Fibroblast of lung (primary cell): Measurements from ENCODE around the gene KRT85. TPM values are rescaled to one million over a fixed set of nuclear protein-coding genes. Genes with fewer than 3 reads are reported as not detected.

Experiments used
- DNase-seq, 2 donors: peaks; one replicate each; pipeline versions ENCODE4 v3.0.0 to v3.0.0-alpha.2; 2010; ENCODE audit warnings: low read depth in 2 of 2
- H2AFZ ChIP-seq: 2 replicates; pipeline ENCODE4 v1.5.1; 2012; ENCODE audit warnings: low read length, control low read depth, inconsistent platforms
- H3K27ac ChIP-seq: 2 replicates; pipeline ENCODE4 v1.5.1; 2011; ENCODE audit warnings: low read length, control low read depth; ENCODE audit not compliant: insufficient read depth
- H3K27me3 ChIP-seq: 2 replicates; pipeline ENCODE4 v1.5.1; 2011; ENCODE audit warnings: mild to moderate bottlenecking, low read length; ENCODE audit not compliant: control insufficient read depth, insufficient read depth
- H3K36me3 ChIP-seq: 2 replicates; pipeline ENCODE4 v1.5.1; 2011; ENCODE audit warnings: low read length; ENCODE audit not compliant: control insufficient read depth, insufficient read depth
- H3K4me1 ChIP-seq: 2 replicates; pipeline ENCODE4 v1.5.1; 2011; ENCODE audit warnings: low read length; ENCODE audit not compliant: control insufficient read depth, insufficient read depth; ENCODE audit errors: extremely low read depth
- H3K4me2 ChIP-seq: 2 replicates; pipeline ENCODE4 v1.5.1; 2011; ENCODE audit warnings: low read length, control low read depth; ENCODE audit not compliant: insufficient read depth; ENCODE audit errors: extremely low read depth
- H3K4me3 ChIP-seq, 4 experiments: fragments of 200-600 bp in 1 of 4; sonication (generic) in 1 of 4; replicated peaks in 1 of 4; 2 replicates each; pipeline ENCODE4 v1.5.1; 2011 to 2016; ENCODE audit warnings: low read length in 4 of 4, low read depth in 3 of 4, mild to moderate bottlenecking in 3 of 4, control low read depth in 2 of 4, inconsistent platforms in 1 of 4, mixed read lengths in 1 of 4; ENCODE audit not compliant: insufficient read depth in 1 of 4; ENCODE audit errors: control extremely low read depth in 1 of 4
- H3K79me2 ChIP-seq: 2 replicates; pipeline ENCODE4 v1.5.1; 2012; ENCODE audit warnings: mild to moderate bottlenecking, low read length, inconsistent platforms; ENCODE audit not compliant: control insufficient read depth, insufficient read depth
- H3K9ac ChIP-seq: 2 replicates; pipeline ENCODE4 v1.5.1; 2011; ENCODE audit warnings: mild to moderate bottlenecking, low read length, control low read depth; ENCODE audit not compliant: insufficient read depth
- H3K9me3 ChIP-seq: 2 replicates; pipeline ENCODE4 v1.5.1; 2012; ENCODE audit warnings: low read depth, low read length; ENCODE audit not compliant: control insufficient read depth, insufficient read depth
- H4K20me1 ChIP-seq: 2 replicates; pipeline ENCODE4 v1.5.1; 2011; ENCODE audit warnings: low read length; ENCODE audit not compliant: control insufficient read depth, insufficient read depth; ENCODE audit errors: extremely low read depth
- EZH2 ChIP-seq: IDR thresholded peaks from 2 replicates; pipeline ENCODE4 v1.5.1; 2012; ENCODE audit warnings: low read length, control low read depth, mild to moderate bottlenecking; ENCODE audit errors: missing control alignments
- polyA plus RNA-seq, 2 donors: library from polyadenylated mRNA; depleted of rRNA in 1 of 2; stranded (reverse) in 1 of 2; unstranded in 1 of 2; fragments of >200 nt; gene quantifications; 2 replicates each; pipeline ENCODE4 v1.2.1, GENCODE V29; 2011 to 2012; ENCODE audit warnings: missing spikeins in 1 of 2
- total RNA-seq: library from RNA; depleted of rRNA; stranded (reverse); fragments of >200 nt; gene quantifications from 2 replicates; pipeline ENCODE4 v1.2.1, GENCODE V29; 2014
- TF ChIP-seq, protein P1 (sequence below), 2 donors: IDR thresholded peaks in 1 of 2; conservative IDR thresholded peaks in 1 of 2; 1 replicate in 1 of 2; 2 replicates in 1 of 2; pipeline ENCODE4 v1.5.1; 2011 to 2012; ENCODE audit warnings: low read length in 2 of 2, control low read depth in 1 of 2, inconsistent platforms in 1 of 2, low read depth in 1 of 2, mild to moderate bottlenecking in 1 of 2

The KRT85 gene
- total and polyA plus RNA-seq, 2 donors (not counting 1 experiment from before 2014, with no cell fraction given) = not detected

DNA sequence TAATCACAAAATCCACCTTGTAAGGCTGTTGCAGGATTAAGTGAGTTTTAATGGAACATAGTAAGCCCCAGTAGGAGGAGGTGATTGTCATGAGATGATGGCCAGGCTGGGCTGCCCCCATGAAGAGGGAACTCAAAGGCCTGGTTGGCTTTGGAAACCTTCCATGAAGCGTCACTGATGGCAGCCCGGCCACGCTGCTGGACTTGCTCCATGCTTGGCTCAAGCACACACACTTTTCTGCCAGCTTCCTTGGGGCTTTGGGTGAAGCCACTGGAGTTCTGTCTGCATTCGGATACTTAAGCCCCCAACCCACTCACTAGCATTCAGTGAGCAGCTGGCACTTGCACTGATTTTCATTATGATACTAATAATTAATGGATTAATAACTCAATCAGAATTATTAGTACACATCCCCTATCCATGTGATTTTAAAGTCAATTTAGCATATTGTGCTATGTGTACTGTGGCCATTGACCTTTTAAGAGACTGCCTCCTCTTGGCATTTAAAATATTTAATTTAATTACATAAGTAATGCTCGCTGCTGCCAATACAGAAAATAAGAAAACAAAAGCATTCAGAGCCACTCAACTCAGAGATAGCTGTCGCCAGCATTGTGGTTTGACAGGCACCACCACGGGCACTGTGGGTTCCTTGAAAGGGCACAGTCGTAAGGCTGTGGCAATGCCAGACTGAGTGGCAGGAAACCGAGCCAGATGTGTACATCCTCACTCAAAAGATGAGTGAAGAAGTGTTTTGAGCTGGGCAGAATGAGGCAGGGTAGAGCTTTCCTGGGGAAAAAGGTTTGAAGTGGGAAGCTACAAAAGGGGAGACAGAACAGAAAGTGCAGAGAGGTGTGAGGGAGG, 15.9 kb downstream of the KRT85 start:
- Histone ChIP-seq H3K9me3 (no peaks in the 10 kb centered on the region), H3K9ac (no peak overlapping the region), H3K4me1 (no peaks in the 10 kb centered on the region), H2AFZ (no peak overlapping the region), H3K4me3 (no peak overlapping the region), H3K27me3 (peaks cover 12% of the 10 kb centered on the region), H4K20me1 (no peaks in the 10 kb centered on the region), H3K4me2 (no peak overlapping the region), H3K27ac (no peak overlapping the region), H3K79me2 (no peaks in the 10 kb centered on the region), H3K36me3 (no peaks in the 10 kb centered on the region)
- DNase-seq = no peak
- TF ChIP-seq, protein P1, sequence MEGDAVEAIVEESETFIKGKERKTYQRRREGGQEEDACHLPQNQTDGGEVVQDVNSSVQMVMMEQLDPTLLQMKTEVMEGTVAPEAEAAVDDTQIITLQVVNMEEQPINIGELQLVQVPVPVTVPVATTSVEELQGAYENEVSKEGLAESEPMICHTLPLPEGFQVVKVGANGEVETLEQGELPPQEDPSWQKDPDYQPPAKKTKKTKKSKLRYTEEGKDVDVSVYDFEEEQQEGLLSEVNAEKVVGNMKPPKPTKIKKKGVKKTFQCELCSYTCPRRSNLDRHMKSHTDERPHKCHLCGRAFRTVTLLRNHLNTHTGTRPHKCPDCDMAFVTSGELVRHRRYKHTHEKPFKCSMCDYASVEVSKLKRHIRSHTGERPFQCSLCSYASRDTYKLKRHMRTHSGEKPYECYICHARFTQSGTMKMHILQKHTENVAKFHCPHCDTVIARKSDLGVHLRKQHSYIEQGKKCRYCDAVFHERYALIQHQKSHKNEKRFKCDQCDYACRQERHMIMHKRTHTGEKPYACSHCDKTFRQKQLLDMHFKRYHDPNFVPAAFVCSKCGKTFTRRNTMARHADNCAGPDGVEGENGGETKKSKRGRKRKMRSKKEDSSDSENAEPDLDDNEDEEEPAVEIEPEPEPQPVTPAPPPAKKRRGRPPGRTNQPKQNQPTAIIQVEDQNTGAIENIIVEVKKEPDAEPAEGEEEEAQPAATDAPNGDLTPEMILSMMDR (conservative IDR thresholded peaks at IDR 0.05 in 1 of 2, IDR thresholded peaks at IDR 0.05 in 1 of 2; ENCODE audit: low read depth in 1 of 2, low read length in 2 of 2) = no peak
- no peak for TF ChIP-seq EZH2

DNA sequence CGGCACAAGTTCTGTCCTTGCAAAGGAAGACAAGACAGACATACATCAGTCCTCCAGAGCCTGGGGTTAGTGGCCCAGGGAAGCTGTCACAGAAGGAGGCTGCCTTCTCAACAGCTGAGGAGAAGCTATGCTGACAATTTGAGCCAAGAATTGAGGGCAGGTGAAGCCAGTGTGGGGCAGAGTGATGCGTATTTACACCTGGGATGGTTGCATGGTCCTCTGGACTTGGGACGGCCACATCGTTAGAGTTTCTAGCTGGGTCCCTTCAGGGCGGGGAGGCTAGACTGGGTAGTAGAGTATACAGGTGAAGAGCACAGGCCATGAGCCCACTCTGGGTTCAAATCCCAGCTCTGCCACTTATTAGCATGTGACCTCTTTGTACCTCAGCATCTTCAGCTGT, 16.5 kb downstream of the KRT85 start:
- Histone ChIP-seq H3K27me3 (peaks cover 12% of the 10 kb centered on the region), H3K4me1 (no peaks in the 10 kb centered on the region), H2AFZ (no peak overlapping the region), H3K4me2 (no peak overlapping the region), H4K20me1 (no peaks in the 10 kb centered on the region), H3K36me3 (no peaks in the 10 kb centered on the region), H3K9ac (no peak overlapping the region), H3K27ac (no peak overlapping the region), H3K79me2 (no peaks in the 10 kb centered on the region), H3K4me3 (no peak overlapping the region), H3K9me3 (no peaks in the 10 kb centered on the region)
- no peak for DNase-seq
- TF ChIP-seq EZH2 = no peak
- TF ChIP-seq, protein P1 (conservative IDR thresholded peaks at IDR 0.05 in 1 of 2, IDR thresholded peaks at IDR 0.05 in 1 of 2; ENCODE audit: low read depth in 1 of 2, low read length in 2 of 2) = no peak

DNA sequence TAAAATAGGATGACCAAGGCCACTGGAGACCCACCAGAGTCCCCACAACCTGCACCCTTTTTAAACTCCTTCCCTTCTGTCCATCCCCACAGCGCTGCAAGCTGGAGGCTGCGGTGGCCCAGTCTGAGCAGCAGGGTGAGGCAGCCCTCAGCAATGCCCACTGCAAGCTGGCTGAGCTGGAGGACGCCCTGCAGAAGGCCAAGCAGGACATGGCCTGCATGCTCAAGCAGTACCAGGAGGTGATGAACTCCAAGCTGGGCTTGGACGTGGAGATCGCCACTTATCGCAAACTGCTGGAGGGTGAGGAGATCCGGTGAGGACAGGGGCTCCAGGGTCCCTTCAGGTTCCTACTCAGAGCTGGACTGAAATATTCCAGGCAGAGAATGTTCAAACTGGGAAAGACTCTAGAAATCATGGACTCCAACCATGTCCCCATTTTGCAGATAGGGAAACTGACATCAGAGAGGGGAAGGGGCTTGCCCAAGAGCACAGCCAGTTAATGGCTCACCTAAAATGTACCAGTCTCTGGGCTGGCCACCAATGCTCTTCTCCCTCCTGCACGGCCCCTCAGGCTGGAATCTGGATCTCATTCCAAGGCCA, 17.2 kb downstream of the KRT85 start:
- Histone ChIP-seq H3K27ac (no peak overlapping the region), H3K4me1 (no peaks in the 10 kb centered on the region), H3K79me2 (no peaks in the 10 kb centered on the region), H3K4me3 (no peak overlapping the region), H3K27me3 (peaks cover 12% of the 10 kb centered on the region), H3K36me3 (no peaks in the 10 kb centered on the region), H3K4me2 (no peak overlapping the region), H3K9me3 (no peaks in the 10 kb centered on the region), H4K20me1 (no peaks in the 10 kb centered on the region), H2AFZ (no peak overlapping the region), H3K9ac (no peak overlapping the region)
- TF ChIP-seq EZH2 = no peak
- TF ChIP-seq, protein P1 (conservative IDR thresholded peaks at IDR 0.05 in 1 of 2, IDR thresholded peaks at IDR 0.05 in 1 of 2; ENCODE audit: low read depth in 1 of 2, low read length in 2 of 2) = no peak
- no peak for DNase-seq
